Epithelial cell of prostate (primary cell): Measurements from ENCODE around the gene COL27A1.
"Not testable (repeated sequence)": the region's sequence is repeated elsewhere in the genome, so short reads cannot be mapped to it uniquely, and the experiment has no call there.

Experiments
- DNase-seq: peaks from one replicate; pipeline ENCODE4 v3.0.0-alpha.2; 2011; ENCODE audit warnings: low read depth, low spot score
- H3K27ac ChIP-seq: fragments of 450-650 bp; 2 replicates; pipeline ENCODE4 v1.5.1; 2017; ENCODE audit warnings: mild to moderate bottlenecking

Gene COL27A1

DNA sequence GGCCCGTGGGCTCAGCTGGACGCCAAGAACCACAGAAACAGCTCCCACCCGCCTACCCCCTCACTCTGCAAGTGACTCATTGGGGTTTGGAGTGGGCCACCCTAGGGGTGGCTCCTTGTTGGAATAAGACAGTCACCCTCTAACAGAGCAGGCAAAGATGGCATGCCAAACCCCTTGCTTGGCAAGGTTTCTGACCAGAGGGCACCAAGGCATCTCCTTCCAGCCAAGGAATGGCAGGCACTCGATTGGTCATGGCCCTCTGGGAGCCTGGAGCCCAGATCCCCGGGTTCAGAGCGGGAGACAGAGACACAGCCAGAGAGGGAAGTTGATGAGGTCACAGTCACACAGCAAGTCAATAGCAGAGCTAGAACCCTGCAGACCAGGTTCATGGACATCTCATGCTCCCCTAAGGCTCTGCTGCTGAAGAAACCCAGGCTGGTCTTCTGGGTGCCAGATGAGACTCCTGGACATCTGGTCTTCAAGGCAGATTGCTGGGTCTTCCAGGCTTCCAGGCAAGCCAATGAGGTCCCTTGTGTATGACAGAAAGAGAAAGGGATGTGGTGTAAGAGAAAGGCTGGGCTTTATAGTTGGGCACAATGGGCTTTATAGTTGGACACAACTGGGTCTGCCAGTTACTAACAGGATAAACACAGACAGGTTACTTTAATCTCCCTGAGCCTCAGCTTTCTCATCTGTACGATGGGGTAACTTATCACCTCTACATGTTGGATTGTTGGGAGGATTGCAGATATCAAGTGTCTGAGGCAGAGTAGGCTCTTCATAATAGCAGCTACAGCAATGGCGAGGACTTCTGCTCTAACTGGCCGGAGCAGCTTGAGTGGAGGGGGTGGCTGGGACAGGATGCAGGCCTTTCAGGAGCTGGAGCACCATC lies 33.0 kb upstream of the COL27A1 start:
- H3K27ac ChIP-seq = no peak overlapping the region
- no peak for DNase-seq

- no peak for DNase-seq
Observed at GRCh38 chr9:114123031-114123977, 32.0 kb upstream of the COL27A1 start.

DNA sequence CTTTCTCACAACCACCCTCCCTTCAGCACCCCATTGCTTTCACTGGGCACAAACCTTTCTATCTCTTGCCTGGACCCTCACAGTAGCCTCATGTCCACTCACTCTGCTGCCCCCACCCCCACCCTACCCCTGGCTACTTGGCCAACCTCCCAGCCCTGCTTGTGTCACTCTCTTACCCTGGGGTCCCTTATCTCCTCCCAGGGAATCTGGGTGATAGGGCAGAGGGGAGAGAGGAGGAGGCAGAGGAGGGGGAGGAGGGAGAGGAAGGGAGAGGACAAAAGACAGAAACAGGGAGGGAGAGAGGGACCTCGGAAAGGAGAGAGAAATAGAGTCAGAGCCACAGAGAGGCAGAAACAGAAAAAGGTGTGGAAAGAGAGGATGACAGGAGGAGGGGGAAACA lies 31.2 kb upstream of the COL27A1 start:
- H3K27ac ChIP-seq = no peak overlapping the region
- no peak for DNase-seq

More at GRCh38 chr9:114123031-114123977, 32.0 kb upstream of the COL27A1 start:
- H3K27ac ChIP-seq = no peak overlapping the region

GRCh38 chr9:114124666-114125475 lies 30.5 kb upstream of the COL27A1 start:
- no peak for DNase-seq
- H3K27ac ChIP-seq = no peak overlapping the region

- H3K27ac ChIP-seq = no peak overlapping the region
- no peak for DNase-seq
Observed at GRCh38 chr9:114125476-114126013, 29.8 kb upstream of the COL27A1 start.

DNA sequence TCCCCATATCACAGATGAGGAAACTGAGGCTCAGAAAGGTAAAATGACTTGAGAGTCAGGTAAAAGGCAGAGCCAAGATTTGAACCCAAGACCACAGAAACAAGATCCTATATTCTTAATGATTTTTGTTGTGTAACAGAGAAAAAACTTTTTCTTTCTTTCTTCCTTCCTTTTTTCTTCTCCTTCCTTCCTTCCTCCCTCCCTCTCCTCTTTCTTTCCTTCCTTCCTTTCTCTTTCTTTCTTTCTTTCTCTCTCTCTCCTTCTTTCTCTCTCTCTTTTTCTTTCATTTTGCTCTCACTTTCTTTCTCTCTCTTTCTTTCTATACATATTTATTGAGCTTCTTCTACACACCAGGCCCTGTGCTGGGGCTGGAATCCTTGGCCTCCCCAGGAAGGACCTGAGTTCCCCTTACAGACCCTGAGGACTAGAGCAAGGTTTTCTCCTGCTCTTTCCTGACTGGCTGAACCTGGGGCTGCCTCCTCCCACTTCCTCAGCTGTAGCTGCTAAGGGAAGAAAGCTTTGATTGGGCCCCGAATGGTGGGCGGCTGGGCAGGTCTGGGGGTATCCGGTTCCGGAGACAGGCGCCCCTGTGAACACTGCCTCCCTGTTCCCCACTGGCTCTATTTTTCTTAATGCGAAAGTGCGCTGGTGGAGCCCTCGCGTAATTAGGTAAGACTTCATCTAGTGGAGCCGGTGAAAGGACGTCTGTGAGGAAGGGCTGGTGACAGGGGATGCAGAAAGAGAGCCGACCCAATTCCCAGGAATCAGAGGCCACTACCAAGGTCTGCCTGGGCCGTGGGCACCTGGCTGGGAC lies 28.9 kb upstream of the COL27A1 start:
- H3K27ac ChIP-seq = no peak overlapping the region
- DNase-seq = no peak

DNA sequence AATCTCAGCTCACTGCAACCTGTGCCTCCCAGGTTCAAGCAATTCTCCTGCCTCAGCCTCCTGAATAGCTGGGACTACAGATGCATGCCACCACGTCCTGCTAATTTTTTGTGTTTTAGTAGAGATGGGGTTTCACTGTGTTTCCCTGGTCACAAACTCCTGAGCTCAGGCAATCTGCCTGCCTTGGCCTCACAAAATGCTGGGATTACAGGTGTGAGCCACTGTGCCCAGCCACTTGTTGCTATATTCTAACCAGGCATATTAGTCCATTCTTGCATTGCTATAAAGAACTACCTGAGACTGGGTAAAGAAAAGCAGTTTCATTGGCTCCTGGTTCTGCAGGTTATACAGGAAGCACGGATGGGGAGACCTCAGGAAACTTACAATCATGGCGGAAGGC lies 26.6 kb upstream of the COL27A1 start:
- H3K27ac ChIP-seq, DNase-seq: not testable (repeated sequence)

GRCh38 chr9:114130141-114130540 lies 25.2 kb upstream of the COL27A1 start:
- no peak for DNase-seq
- H3K27ac ChIP-seq = no peak overlapping the region

GRCh38 chr9:114130624-114131277 lies 24.6 kb upstream of the COL27A1 start:
- DNase-seq = no peak
- no peak overlapping the region for H3K27ac ChIP-seq

DNA sequence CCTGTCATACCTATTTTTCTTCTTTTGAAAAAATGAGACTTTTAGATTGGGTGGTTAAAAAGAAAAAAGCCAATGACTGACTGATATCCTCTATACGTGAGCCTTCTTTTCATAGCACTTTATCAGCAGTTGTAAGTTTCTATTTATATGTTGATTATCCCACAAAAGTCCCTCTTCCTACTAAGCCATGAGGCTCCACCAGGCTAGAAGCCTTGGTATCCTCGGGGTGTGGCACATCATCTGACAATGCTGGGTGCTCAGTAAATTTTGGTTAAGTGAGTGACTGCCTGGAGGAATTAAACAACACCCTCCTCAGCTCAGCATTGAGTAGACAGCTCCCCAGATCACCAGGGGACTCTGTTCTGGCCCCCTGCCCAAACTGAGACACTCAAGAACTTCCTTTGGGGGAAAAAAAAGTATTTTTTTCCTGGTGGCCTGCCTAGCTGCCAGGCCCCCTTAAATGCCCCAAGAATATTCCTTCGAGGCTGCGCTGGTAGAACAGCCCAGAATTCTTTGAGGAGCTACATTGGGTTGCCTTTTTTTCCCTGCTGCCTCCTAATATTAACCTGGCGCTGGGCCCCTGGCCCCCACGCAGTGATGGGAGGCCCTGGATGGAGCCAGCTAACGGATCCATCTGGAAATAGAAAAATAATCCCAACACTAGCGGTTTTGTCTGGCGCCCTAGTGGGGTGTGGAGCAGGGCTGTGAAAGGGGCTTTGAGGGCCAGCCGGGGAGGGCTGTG lies 23.4 kb upstream of the COL27A1 start:
- DNase-seq = no peak
- no peak overlapping the region for H3K27ac ChIP-seq

DNA sequence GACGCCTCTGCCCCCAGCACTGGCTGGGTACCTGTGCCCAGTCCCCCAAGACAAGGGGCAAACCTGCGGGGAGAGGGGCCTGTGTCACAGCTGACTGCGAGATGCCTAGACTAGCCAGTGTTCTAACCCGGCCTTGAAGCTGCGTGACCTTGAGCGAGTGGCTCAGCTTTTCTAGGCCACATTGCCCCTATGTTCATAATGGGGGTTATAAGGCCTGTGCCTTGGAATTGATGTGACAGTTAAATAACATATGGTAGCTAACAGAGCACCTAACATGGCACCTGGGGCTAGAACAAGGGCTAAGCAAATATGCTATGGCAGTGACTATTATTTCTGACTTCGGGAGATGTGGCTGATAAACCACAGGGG lies 22.8 kb upstream of the COL27A1 start:
- no peak overlapping the region for H3K27ac ChIP-seq
- no peak for DNase-seq

DNA sequence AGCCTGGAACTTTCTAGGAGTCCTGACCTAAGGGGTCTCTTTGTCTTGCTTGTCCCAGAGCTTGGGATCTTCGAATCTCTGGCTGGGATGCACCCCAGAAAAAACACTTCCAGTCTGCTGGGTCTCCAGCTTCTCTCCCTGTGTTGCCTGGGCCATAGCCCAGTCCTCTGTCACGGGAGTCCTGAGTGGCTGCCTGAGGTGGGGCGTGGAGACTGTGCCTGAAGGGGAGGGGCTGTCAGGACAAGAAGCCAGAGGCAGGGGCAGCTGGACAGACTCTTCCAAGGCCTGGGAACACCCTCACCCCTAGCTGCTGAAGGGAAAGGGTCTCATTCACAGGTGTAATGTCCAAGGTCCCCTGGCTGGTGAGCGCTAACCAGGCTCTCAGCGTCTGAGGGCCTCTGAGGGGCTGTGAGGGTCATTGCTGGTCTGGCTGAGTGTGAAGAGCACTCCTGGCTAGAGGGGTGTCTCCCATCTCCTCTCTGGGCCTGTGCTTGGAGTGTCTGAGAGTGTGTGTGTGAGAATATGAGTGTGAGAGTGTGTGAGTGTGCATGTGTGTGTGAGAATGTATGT lies 20.4 kb upstream of the COL27A1 start:
- no peak overlapping the region for H3K27ac ChIP-seq
- DNase-seq = no peak

DNA sequence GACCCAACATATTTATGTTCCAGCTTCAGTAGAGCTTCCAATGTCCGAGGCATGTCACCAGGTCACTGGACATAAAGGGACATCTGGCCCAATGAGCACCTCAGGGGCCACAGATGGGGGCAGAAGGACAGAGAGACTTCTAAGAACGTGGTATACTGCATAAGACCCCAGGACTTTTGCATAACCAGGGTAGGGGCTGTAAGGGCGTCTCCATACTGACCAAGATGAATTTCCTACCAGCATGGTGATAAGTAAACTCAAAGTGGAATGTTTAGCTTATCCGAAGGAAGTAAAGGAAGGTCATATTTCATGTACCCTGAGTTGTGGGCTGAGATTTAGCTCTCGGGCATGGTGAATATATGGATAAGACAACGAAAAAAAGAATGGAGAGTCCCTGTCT lies 17.5 kb upstream of the COL27A1 start:
- no peak overlapping the region for H3K27ac ChIP-seq
- DNase-seq = no peak

- no peak overlapping the region for H3K27ac ChIP-seq
- no peak for DNase-seq
Observed at GRCh38 chr9:114138552-114138971, 16.8 kb upstream of the COL27A1 start.

DNA sequence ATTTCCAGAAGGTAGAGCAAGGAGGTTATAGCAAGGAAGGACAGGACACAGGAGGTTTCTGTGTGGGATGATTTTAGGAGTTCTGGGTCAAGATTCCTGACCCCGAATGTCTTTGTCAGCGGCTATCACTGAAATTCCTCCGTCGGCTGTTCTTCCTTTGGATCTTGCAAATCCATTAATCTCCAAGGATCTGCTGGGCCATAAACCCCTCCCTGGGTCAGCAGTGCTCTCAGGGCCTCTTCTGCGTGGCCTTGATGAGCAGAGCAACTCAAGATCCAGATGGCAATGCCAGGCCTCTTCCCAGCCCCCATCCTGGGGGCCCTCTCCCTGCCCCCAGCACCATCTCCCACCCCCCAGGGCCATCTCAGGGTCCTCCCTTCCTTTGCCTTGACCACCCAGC lies 16.3 kb upstream of the COL27A1 start:
- no peak for DNase-seq
- H3K27ac ChIP-seq = no peak overlapping the region

GRCh38 chr9:114140401-114140800 lies 14.9 kb upstream of the COL27A1 start:
- H3K27ac ChIP-seq = no peak overlapping the region
- no peak for DNase-seq

DNA sequence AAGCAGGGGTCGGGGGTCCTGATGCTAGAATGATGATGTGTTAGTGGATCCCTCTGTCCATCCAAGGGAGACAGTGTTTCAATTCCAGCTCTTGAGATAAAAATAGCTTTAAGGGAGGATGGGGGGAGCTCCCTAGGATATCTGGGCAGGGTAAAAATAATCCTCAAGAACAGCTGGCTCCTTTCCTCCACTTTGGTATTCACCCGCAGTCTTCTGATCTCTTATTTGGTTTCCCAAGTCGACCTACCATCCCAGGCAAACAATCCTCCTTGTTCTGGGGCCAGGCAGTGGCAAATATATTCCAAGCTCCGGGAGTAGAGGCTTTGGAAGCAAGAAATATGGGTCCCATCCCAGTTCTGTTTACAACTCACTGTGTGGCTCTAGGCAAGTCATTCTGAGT lies 14.5 kb upstream of the COL27A1 start:
- no peak for DNase-seq
- no peak overlapping the region for H3K27ac ChIP-seq
